Progenitor cell of endocrine pancreas (in vitro differentiated cells): Measurements from ENCODE around the gene KIF9. TPM values are rescaled to one million over a fixed set of nuclear protein-coding genes. Genes with fewer than 3 reads are reported as not detected.

ENCODE experiments used
- DNase-seq: peaks from one replicate; pipeline ENCODE4 v3.0.0; 2021; ENCODE audit warnings: low spot score; ENCODE audit not compliant: unreplicated experiment
- H3K27ac Mint-ChIP-seq: 2 replicates; pipeline ENCODE4 v1.8.0; 2021; ENCODE audit warnings: mild to moderate bottlenecking, moderate library complexity, mixed read lengths
- H3K27me3 Mint-ChIP-seq: 2 replicates; pipeline ENCODE4 v1.8.0; 2021; ENCODE audit warnings: mixed read lengths
- H3K36me3 Mint-ChIP-seq: 2 replicates; pipeline ENCODE4 v1.8.0; 2022; ENCODE audit warnings: mixed read lengths; ENCODE audit not compliant: insufficient read depth
- H3K4me1 Mint-ChIP-seq: 2 replicates; pipeline ENCODE4 v1.8.0; 2021; ENCODE audit warnings: low read depth, mixed read lengths
- H3K4me3 Mint-ChIP-seq: 2 replicates; pipeline ENCODE4 v1.8.0; 2021; ENCODE audit warnings: low read depth, mild to moderate bottlenecking, moderate library complexity, mixed read lengths
- H3K9me3 Mint-ChIP-seq: 2 replicates; pipeline ENCODE4 v1.8.0; 2021; ENCODE audit warnings: low read depth, mixed read lengths
- total RNA-seq: library from RNA; stranded (reverse); gene quantifications from 2 replicates; pipeline ENCODE4 v1.2.1, GENCODE V29; 2021
- TF ChIP-seq, protein P1 (sequence below): fragments of 200-600 bp; sonication (generic); IDR thresholded peaks from one replicate; pipeline ENCODE4 v1.5.0; 2021; ENCODE audit warnings: antibody characterized with exemption, mild to moderate bottlenecking; ENCODE audit not compliant: unreplicated experiment

The KIF9 gene
- total RNA-seq, 1 donor from 2014 or later, result 14.2 TPM

DNA sequence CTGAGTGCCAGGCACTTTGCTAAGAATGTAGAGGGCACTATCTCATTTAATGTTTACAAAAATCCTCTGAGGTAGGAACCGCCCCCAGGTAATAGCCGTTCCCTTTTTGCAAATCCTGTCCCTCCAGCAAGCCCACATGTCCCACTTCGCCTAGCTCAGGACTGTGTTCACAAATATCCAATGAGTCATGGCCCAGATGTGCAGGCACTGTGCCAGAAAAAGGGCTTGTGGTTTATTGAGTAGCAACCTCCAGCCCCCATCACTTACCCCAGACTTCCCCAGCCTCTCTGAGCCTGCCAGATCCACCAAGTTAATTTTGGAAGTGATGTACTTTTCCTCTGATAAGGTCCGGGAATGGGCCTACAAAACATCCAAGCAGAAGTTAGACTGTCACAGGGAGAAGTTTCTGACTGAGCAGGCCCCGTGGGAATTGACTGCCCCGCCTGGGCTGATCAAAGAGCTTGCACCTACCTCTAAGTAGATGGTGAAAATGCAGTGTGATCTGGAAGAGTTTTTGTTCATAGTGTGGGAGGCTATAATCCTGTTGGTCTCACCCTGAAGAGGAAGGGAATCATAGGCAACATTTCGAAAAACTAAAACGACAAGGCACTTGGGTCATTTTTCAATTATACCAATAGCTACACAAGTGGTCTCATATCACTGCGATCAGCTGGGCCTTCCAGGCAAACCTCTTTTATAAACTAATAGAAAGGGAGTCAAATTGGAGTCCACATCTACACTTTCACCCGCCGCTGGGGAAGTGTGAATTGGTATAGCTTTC, 15.7 kb downstream of the KIF9 start:
- peaks cover 7% of the 10 kb centered on the region for H3K36me3 Mint-ChIP-seq
- H3K4me3 Mint-ChIP-seq, result no peak overlapping the region
- TF ChIP-seq, protein P1, sequence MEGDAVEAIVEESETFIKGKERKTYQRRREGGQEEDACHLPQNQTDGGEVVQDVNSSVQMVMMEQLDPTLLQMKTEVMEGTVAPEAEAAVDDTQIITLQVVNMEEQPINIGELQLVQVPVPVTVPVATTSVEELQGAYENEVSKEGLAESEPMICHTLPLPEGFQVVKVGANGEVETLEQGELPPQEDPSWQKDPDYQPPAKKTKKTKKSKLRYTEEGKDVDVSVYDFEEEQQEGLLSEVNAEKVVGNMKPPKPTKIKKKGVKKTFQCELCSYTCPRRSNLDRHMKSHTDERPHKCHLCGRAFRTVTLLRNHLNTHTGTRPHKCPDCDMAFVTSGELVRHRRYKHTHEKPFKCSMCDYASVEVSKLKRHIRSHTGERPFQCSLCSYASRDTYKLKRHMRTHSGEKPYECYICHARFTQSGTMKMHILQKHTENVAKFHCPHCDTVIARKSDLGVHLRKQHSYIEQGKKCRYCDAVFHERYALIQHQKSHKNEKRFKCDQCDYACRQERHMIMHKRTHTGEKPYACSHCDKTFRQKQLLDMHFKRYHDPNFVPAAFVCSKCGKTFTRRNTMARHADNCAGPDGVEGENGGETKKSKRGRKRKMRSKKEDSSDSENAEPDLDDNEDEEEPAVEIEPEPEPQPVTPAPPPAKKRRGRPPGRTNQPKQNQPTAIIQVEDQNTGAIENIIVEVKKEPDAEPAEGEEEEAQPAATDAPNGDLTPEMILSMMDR, result no peak
- no peaks in the 10 kb centered on the region for H3K9me3 Mint-ChIP-seq
- no peaks in the 10 kb centered on the region for H3K4me1 Mint-ChIP-seq
- no peak overlapping the region for H3K27ac Mint-ChIP-seq
- no peak for DNase-seq
- no peaks in the 10 kb centered on the region for H3K27me3 Mint-ChIP-seq

DNA sequence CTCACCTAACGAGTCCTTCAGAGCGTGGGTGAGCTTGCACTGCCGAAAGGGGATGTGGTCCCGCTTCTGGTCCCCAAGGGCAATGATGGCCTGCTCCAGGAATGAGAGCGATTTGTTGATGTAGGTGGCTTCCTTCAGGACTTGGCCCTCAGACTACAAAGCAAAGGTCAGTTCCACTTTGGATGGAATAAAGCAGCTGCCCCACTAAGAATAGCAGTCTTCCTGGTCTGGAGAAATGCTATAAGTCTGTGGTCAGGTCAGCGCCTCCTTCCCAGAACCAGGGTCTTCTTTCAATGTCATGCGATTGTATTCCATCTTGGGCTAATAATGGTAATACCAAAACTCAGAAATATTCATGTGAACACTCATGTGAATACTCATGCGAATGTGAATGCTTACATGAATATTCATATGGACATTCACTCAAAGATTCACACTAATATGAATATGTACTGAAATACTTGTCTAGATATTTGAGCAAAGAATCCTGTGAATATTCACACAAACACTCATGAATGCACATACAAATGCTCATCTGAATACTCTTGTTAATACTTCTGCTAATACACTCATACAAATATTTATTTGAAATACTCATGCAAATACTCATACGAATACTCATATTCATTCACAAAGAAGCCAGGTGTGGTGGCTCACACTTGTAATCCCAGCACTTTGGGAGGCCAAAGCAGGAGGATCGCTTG, 16.7 kb downstream of the KIF9 start:
- no peaks in the 10 kb centered on the region for H3K9me3 Mint-ChIP-seq
- H3K27me3 Mint-ChIP-seq, result no peaks in the 10 kb centered on the region
- H3K36me3 Mint-ChIP-seq, result peaks cover 2% of the 10 kb centered on the region
- H3K4me3 Mint-ChIP-seq, result no peak overlapping the region
- TF ChIP-seq, protein P1, result no peak
- no peaks in the 10 kb centered on the region for H3K4me1 Mint-ChIP-seq
- DNase-seq, result no peak
- no peak overlapping the region for H3K27ac Mint-ChIP-seq

DNA sequence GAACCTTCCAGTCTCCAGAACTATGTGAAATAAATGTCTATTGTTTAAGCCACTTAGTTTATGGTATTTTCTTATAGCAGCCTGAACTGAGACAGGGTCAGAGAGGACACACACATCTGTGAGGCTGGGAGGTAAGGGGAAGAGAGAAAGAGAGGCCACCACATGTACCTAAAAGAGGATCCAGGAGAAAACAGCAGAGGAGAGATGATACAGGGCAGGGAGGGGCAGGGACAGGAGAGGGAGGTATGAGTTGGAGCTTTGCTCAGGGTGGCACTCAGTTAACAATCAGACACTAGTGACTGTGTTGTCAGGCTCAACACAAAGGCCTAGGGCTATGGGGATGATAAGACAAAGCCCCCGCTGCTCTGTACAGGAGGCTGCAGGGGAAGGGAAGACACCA, 17.6 kb downstream of the KIF9 start:
- Mint-ChIP-seq H3K36me3 (no peaks in the 10 kb centered on the region), H3K4me1 (peaks cover 3% of the 10 kb centered on the region), H3K4me3 (no peak overlapping the region), H3K9me3 (no peaks in the 10 kb centered on the region), H3K27me3 (no peaks in the 10 kb centered on the region), H3K27ac (no peak overlapping the region)
- no peak for DNase-seq
- TF ChIP-seq, protein P1, result no peak

DNA sequence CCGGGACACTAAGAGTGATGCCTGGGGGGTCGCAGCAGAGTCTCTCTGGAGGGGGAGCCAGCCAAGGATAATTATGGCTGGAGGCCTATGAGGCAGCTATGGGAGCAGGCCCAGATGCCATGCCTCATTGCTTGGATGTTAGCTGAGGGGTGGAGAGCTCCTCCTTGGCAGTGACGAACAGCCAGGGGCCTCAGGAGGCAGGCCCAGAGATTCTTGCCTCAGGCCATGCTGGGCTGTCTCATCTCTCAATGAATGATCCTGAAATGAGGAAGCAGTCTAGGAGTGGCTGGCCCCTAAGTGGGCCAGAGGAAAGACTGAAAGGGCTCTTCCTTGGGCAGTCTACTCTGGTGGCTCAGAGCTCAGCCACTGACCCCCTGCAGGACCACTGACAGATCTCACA, 21.3 kb downstream of the KIF9 start:
- no peak for DNase-seq

DNA sequence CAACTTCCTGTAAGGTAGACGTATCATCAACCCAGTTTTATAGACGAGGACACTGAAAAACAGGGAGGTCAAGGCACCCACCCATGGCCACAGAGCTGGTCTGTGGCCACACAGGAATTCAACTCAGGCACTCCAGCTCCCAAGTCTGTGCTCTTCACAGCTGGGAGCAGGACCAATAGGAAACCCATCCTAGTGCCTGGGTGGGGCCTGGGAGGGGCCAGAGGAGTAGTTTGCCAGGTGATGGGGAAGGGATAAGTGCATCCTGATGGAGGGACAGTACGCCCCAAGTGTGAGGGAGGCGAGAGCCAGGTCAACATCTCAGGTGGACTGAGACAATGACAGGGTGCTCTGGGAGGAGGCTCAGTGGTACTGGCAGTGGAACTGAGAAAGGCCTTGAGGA, 22.0 kb downstream of the KIF9 start:
- H3K27me3 Mint-ChIP-seq, result no peaks in the 10 kb centered on the region
- H3K36me3 Mint-ChIP-seq, result no peaks in the 10 kb centered on the region
- H3K4me3 Mint-ChIP-seq, result no peak overlapping the region
- DNase-seq, result no peak
- H3K4me1 Mint-ChIP-seq, result peaks cover 7% of the 10 kb centered on the region
- TF ChIP-seq, protein P1, result no peak
- no peaks in the 10 kb centered on the region for H3K9me3 Mint-ChIP-seq
- no peak overlapping the region for H3K27ac Mint-ChIP-seq

More for the DNA sequence above, 21.3 kb downstream of the KIF9 start:
- TF ChIP-seq, protein P1, result no peak
- Mint-ChIP-seq H3K9me3 (no peaks in the 10 kb centered on the region), H3K27me3 (no peaks in the 10 kb centered on the region), H3K4me1 (peaks cover 7% of the 10 kb centered on the region), H3K36me3 (no peaks in the 10 kb centered on the region), H3K27ac (no peak overlapping the region), H3K4me3 (no peak overlapping the region)
